Suprapubic skin (tissue), 4 donors: ENCODE data around the gene GRAP2.
"Not testable (repeated sequence)": the region's sequence is repeated elsewhere in the genome, so short reads cannot be mapped to it uniquely, and the experiment has no call there.

Experiments used
- CTCF ChIP-seq, 2 donors: fragments of 200-600 bp in 1 of 2; fragments of 450-650 bp in 1 of 2; sonication (generic) in 1 of 2; IDR thresholded peaks; one replicate each; pipeline ENCODE4 v1.5.1; 2016 to 2019; ENCODE audit warnings: antibody characterized with exemption in 2 of 2, mild to moderate bottlenecking in 1 of 2, moderate library complexity in 1 of 2
- EP300 ChIP-seq: sonication (generic); formaldehyde crosslinking; IDR thresholded peaks from one replicate; pipeline ENCODE4 v1.6.1; 2017; ENCODE audit warnings: antibody characterized with exemption
- POLR2A ChIP-seq, 2 donors: fragments of 450-650 bp; IDR thresholded peaks; one replicate each; pipeline ENCODE4 v1.6.1; 2017; ENCODE audit warnings: antibody characterized with exemption in 2 of 2, mild to moderate bottlenecking in 2 of 2, moderate library complexity in 2 of 2
- POLR2AphosphoS5 ChIP-seq, 3 donors: sonication (generic); formaldehyde crosslinking; IDR thresholded peaks; one replicate each; pipeline ENCODE4 v1.6.1; 2017; ENCODE audit warnings: antibody characterized with exemption in 3 of 3

- TF ChIP-seq CTCF (IDR thresholded peaks at IDR 0.05); EP300; POLR2A (IDR thresholded peaks at IDR 0.05); POLR2AphosphoS5 (IDR thresholded peaks at IDR 0.05): not testable (repeated sequence)
Measured at GRCh38 chr22:39869797-39870196, 31.1 kb upstream of the GRAP2 start.
